Upper lobe of left lung (tissue), 6 donors: ENCODE data around the gene ZNF280A. TPM values are rescaled to one million over a fixed set of nuclear protein-coding genes. Genes with fewer than 3 reads are reported as not detected.
A peak's percentile ranks its signal among the peaks of the same experiment; 100 is the strongest.
"Not testable (repeated sequence)": the region's sequence is repeated elsewhere in the genome, so short reads cannot be mapped to it uniquely, and the experiment has no call there.

Experiments used
- ATAC-seq, 2 donors: fragments of 200-7000 bp; cut with Tn5 transposase; one replicate each; pipeline ENCODE4 v1.9.1; 2022; ENCODE audit warnings: mild to moderate bottlenecking in 2 of 2, moderate library complexity in 2 of 2; ENCODE audit not compliant: low FRiP score in 2 of 2
- DNase-seq, 2 donors: peaks; one replicate each; pipeline ENCODE4 v3.0.0-alpha.2; 2019 to 2020
- H3K27ac ChIP-seq, 4 donors: fragments of 200-600 bp; sonication (generic); one replicate each; pipeline ENCODE4 v1.5.1; 2016 to 2019
- H3K27me3 ChIP-seq, 4 donors: fragments of 200-600 bp; sonication (generic); one replicate each; pipeline ENCODE4 v1.5.1; 2017 to 2019
- H3K36me3 ChIP-seq, 4 donors: fragments of 200-600 bp; sonication (generic); one replicate each; pipeline ENCODE4 v1.5.1; 2016 to 2019
- H3K4me1 ChIP-seq, 4 donors: fragments of 200-600 bp; sonication (generic); one replicate each; pipeline ENCODE4 v1.5.1; 2018 to 2019
- H3K4me3 ChIP-seq, 4 donors: fragments of 200-600 bp; sonication (generic); one replicate each; pipeline ENCODE4 v1.5.1; 2017 to 2019; ENCODE audit warnings: mild to moderate bottlenecking in 2 of 4, moderate library complexity in 1 of 4
- H3K9me3 ChIP-seq, 4 donors: fragments of 200-600 bp; sonication (generic); one replicate each; pipeline ENCODE4 v1.5.1; 2018 to 2019
- EP300 ChIP-seq, 4 donors: sonication (generic); formaldehyde crosslinking; IDR thresholded peaks; one replicate each; pipeline ENCODE4 v1.5.1; 2017; ENCODE audit warnings: antibody characterized with exemption in 4 of 4, control low read depth in 2 of 4
- POLR2A ChIP-seq, 4 donors: fragments of 450-650 bp; IDR thresholded peaks; one replicate each; pipeline ENCODE4 v1.5.1; 2016 to 2017; ENCODE audit warnings: antibody characterized with exemption in 4 of 4, mild to moderate bottlenecking in 2 of 4
- POLR2AphosphoS5 ChIP-seq, 2 donors: sonication (generic); formaldehyde crosslinking; IDR thresholded peaks; one replicate each; pipeline ENCODE4 v1.5.1; 2017; ENCODE audit warnings: antibody characterized with exemption in 2 of 2
- WGBS, 2 donors: methylation state at CpG; one replicate each; pipeline ENCODE4 v1.1.5; 2017 to 2018; 5-methylcytosine and 5-hydroxymethylcytosine counted together
- total RNA-seq, 6 donors: library from RNA; depleted of rRNA in 4 of 6; stranded (reverse); fragments of >200 nt in 4 of 6; gene quantifications; one replicate each; pipeline versions ENCODE4 v1.1.0 to v1.2.1, GENCODE V29; 2016 to 2021
- TF ChIP-seq, protein P1 (sequence below), 6 experiments: fragments of 450-650 bp in 4 of 6; fragments of 200-600 bp in 2 of 6; sonication (generic) in 2 of 6; IDR thresholded peaks; one replicate each; pipeline ENCODE4 v1.5.1; 2016 to 2019; ENCODE audit warnings: antibody characterized with exemption in 6 of 6
- donor health status: DM: no; HTN: no; CAD: no; lungs with moderate emphysema.
- donor health status: DM: no; HTN: yes; CAD: no; lungs with severe emphysema.

The ZNF280A gene
- total RNA-seq, 6 donors from 2014 or later, result not detected

DNA sequence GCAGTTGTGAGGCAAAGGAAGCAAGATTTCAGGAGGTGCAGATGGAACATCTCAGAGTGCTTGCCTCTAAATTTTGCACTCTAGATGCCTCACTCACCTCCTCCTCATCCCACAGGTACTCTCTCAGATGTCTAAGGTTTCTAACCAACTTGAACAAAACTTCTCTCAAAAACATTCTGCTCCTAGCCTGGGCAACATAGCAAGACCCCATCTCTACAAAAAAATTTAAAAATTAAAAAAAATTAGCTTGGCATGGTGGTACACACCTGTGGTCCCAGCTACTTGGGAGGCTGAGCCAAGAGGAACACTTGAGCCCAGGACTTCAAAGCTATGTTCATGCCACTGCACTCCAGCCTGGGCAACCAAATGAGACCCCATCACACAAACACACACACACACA lies 4.2 kb downstream of the ZNF280A start:
- H3K4me3 ChIP-seq, result no peak overlapping the region
- no peaks in the 10 kb centered on the region for H3K27me3 ChIP-seq
- H3K4me1 ChIP-seq, result no peaks in the 10 kb centered on the region
- H3K27ac ChIP-seq, result no peak overlapping the region
- H3K9me3 ChIP-seq, result peaks cover 0 to under 1% (median 0%) of the 10 kb centered on the region in 4 donors
- ATAC-seq (no peak), DNase-seq (no peak)
- TF ChIP-seq, protein P1, sequence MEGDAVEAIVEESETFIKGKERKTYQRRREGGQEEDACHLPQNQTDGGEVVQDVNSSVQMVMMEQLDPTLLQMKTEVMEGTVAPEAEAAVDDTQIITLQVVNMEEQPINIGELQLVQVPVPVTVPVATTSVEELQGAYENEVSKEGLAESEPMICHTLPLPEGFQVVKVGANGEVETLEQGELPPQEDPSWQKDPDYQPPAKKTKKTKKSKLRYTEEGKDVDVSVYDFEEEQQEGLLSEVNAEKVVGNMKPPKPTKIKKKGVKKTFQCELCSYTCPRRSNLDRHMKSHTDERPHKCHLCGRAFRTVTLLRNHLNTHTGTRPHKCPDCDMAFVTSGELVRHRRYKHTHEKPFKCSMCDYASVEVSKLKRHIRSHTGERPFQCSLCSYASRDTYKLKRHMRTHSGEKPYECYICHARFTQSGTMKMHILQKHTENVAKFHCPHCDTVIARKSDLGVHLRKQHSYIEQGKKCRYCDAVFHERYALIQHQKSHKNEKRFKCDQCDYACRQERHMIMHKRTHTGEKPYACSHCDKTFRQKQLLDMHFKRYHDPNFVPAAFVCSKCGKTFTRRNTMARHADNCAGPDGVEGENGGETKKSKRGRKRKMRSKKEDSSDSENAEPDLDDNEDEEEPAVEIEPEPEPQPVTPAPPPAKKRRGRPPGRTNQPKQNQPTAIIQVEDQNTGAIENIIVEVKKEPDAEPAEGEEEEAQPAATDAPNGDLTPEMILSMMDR (IDR thresholded peaks at IDR 0.05), result no peak
- TF ChIP-seq EP300 (IDR thresholded peaks at IDR 0.05), result no peak
- no peak for TF ChIP-seq POLR2AphosphoS5 (IDR thresholded peaks at IDR 0.05)
- no peak for TF ChIP-seq POLR2A (IDR thresholded peaks at IDR 0.05)
- H3K36me3 ChIP-seq, result no peaks in the 10 kb centered on the region

- not testable (repeated sequence) for ATAC-seq, H3K27me3 ChIP-seq, H3K4me3 ChIP-seq, H3K27ac ChIP-seq, H3K4me1 ChIP-seq, DNase-seq, H3K36me3 ChIP-seq
- peaks cover 0 to 11% (median 6%) of the 10 kb centered on the region in 4 donors for H3K9me3 ChIP-seq
- 69 to 71% methylated on average over 7 to 8 of the region's 8 CpGs for WGBS, 2 donors
Measured at GRCh38 chr22:22514431-22514830, 5.6 kb downstream of the ZNF280A start.

DNA sequence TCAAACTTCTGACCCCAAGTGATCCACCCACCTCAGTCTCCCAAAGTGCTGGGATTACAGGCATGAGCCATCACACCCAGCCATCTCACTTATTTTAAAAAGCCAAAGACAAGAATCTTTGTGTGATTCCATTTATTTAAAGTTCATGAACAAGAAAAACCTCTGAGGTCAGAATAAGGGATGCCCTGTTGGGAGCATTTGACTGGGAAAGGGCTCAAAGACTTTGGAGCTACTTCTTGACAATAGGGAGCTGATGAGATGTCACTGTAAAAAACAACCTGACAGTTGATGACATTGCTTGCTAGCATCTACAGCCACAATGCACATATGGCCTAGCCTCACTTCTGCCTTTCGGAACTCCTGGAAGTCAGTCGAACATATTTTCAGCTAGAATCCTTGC lies 6.5 kb downstream of the ZNF280A start:
- peaks cover 0 to 14% (median 7%) of the 10 kb centered on the region in 4 donors for H3K9me3 ChIP-seq
- H3K4me3 ChIP-seq, result no peak overlapping the region
- H3K36me3 ChIP-seq, result no peaks in the 10 kb centered on the region
- no peak for TF ChIP-seq POLR2AphosphoS5 (IDR thresholded peaks at IDR 0.05)
- ATAC-seq (no peak), DNase-seq (no peak)
- H3K27ac ChIP-seq, result no peak overlapping the region
- H3K27me3 ChIP-seq, result no peaks in the 10 kb centered on the region
- H3K4me1 ChIP-seq, result peaks cover 0 to 3% (median 0%) of the 10 kb centered on the region in 4 donors
- WGBS, 2 donors, result 89 to 93% methylated on average over 2 of the region's 2 CpGs

DNA sequence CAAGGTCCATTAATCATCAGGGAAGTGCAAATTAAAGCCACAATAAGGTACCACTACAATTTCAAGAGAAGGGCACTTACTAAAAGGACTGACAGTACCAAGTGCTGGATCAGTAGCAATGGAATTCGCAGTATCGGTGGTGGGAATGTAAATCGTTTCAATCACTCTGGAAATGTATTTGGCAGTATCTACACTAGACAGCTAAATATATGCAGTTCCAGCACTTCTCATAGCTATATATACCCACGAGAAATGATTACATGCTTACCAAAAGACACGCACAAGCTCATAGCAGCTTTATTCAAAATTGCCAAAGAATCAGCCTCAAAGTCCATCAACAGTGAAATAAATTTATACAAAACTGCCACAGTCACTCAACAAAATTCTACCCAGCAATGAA lies 7.1 kb downstream of the ZNF280A start:
- DNase-seq (no peak), ATAC-seq (no peak)
- TF ChIP-seq POLR2AphosphoS5 (IDR thresholded peaks at IDR 0.05) (no peak), POLR2A (IDR thresholded peaks at IDR 0.05) (no peak), EP300 (IDR thresholded peaks at IDR 0.05) (no peak)
- TF ChIP-seq, protein P1 (IDR thresholded peaks at IDR 0.05), result no peak
- Histone ChIP-seq H3K36me3 (no peaks in the 10 kb centered on the region), H3K4me3 (no peak overlapping the region), H3K27me3 (no peaks in the 10 kb centered on the region), H3K27ac (no peak overlapping the region), H3K9me3 (peaks cover 0 to 14% (median 7%) of the 10 kb centered on the region in 4 donors), H3K4me1 (peaks cover 0 to 9% (median 2%) of the 10 kb centered on the region in 4 donors)
- WGBS, 2 donors, result 75 to 80% methylated on average over 5 of the region's 5 CpGs

GRCh38 chr22:22510833-22511232 lies 9.2 kb downstream of the ZNF280A start:
- not testable (repeated sequence) for H3K36me3 ChIP-seq, H3K4me3 ChIP-seq, H3K27me3 ChIP-seq, DNase-seq, H3K27ac ChIP-seq, ATAC-seq
- WGBS, 2 donors, result 95 to 98% methylated on average over 7 of the region's 7 CpGs
- peaks cover 0 to 14% (median 7%) of the 10 kb centered on the region in 4 donors for H3K9me3 ChIP-seq
- H3K4me1 ChIP-seq, result peaks cover 0 to 11% (median 2%) of the 10 kb centered on the region in 4 donors

GRCh38 chr22:22509912-22510311 lies 10.2 kb downstream of the ZNF280A start:
- DNase-seq, H3K36me3 ChIP-seq, H3K27ac ChIP-seq, H3K27me3 ChIP-seq, H3K4me3 ChIP-seq, ATAC-seq: not testable (repeated sequence)
- H3K4me1 ChIP-seq, result peaks cover 0 to 11% (median 2%) of the 10 kb centered on the region in 4 donors
- 96 to 97% methylated on average over 6 of the region's 6 CpGs for WGBS, 2 donors
- peaks cover 0 to 14% (median 7%) of the 10 kb centered on the region in 4 donors for H3K9me3 ChIP-seq

DNA sequence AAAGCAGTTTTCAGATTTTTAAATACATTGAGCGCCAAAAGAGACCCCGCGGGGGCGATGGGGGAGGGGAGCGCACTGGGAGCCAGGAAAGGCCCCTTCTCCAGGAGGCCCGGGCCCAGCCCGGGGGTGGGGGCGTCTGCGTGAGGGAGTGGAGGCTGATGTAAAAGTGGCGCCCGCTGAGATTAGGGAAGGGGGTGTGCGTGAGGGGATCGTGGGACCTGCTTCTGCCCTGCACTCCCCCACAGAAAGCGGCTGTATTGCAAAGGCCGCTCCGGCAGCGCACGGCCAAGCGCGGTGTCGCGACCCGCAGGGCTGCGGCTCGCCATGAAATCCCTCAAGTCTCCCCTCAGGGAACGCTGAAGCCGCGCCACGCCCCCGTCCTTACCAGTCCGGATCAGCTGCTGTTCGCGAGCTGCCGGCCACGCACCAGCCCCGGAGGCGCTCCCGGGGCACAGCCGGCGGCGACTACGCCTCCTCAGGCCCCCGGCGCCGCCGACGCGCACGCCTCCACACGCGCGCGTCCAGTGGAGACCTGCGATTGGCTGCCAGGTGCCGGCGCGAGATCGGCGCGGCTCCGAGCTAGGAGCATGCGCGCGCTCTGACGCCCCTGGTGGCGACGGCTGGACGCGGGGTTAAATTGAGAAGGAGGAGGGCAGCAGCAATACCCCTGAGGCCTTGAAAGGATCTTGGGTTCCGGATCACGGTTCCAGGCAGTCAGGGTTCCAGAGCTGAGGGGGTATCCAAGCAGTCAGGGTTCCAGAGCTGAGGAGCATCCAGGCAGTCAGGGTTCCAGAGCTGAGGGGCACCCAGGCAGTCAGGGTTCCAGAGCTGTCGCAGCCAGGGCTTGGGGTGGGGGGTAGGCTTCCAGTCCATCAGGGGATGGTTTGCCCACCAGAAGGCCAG lies 11.5 kb downstream of the ZNF280A start, which contains the start of gene ZNF280B:
ZNF280B (minus strand) TSS at position 469 of the 903 bp plus-strand sequence. CDS start 19,344 bp downstream, outside the sequence.
- Histone ChIP-seq H3K27me3 (no peaks in the 10 kb centered on the region), H3K9me3 (peaks cover 0 to 14% (median 7%) of the 10 kb centered on the region in 4 donors), H3K36me3 (no peaks in the 10 kb centered on the region), H3K27ac (no peak within 1 kb of the TSS), H3K4me3 (peak within 1 kb of the TSS in 3 of 4 donors; percentile 46 to 61 (median 54)), H3K4me1 (peaks cover 0 to 11% (median 2%) of the 10 kb centered on the region in 4 donors)
- DNase-seq (peak; percentile 44 to 95), ATAC-seq (peak; percentile 65 to 89)
- TF ChIP-seq, protein P1 (IDR thresholded peaks at IDR 0.05), result peak; percentile 1 to 60 (median 36)
- TF ChIP-seq POLR2AphosphoS5 (IDR thresholded peaks at IDR 0.05), result no peak
- WGBS, 2 donors, result 4 to 5% methylated on average over 27 to 38 of the region's 72 CpGs
